NK-92 (cell line): ENCODE results near the gene ZNF101.

ENCODE experiments used
- DNase-seq: peaks from one replicate; lab custom pipeline; 2025; ENCODE audit not compliant: unreplicated experiment; lab: John Stamatoyannopoulos, UW

ZNF101 gene

GRCh38 chr19:19637523-19638251 lies 31.0 kb upstream of the ZNF101 start:
- DNase-seq, result no peak

DNA sequence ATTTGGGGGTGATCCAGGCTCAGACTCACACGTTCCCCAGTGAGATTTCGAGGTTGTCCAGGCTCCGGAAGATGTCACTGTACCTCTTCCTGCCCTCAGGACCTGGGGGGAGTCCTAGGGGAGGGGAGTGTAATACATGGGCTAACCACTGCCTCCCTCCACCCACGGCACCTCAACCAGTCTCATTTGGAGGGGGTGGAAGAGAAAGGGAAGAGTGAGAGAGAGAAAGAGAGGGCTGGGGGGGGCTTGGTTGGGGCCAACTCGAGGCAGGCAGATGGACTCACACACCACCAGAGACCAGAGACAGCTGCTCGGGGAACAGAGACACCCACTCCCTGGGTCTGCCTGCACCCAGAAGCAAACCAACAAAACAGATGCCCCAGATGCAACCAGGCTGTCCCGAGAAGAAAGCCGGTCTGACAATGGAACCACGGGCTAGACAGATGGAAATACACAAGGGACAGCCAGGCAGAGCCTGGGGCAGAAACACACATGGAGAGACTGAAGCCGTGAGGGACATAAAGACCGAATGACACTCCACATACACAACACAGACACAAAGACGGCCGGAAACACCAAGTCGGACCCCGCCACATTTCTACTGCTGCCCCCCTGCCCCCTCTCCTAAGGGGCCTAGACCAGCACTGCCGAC lies 26.0 kb upstream of the ZNF101 start:
- no peak for DNase-seq

GRCh38 chr19:19643158-19644053 lies 25.2 kb upstream of the ZNF101 start, which contains the start of gene GMIP:
Gene GMIP, minus strand, starts transcription at chr19:19643657. Its CDS starts 128 bp downstream, at chr19:19643529.
- DNase-seq, result no peak

DNA sequence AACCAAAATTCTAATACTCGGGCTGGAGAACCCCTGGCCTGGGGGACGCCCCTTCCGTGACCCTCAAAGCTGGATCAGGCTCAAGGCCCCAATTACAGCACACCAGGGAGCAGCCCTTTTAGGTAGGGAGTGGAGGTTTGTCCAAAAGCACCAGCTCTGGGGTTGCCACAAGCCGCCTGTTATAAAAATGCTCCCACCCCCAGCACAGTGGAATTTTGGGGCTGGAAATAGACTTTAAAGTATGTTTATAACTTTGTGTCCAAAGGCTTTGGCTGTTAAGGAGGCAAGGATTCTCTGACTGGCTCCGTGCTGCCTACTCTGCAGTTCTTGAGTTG lies 24.6 kb upstream of the ZNF101 start:
- no peak for DNase-seq

- no peak for DNase-seq
These were observed 23.3 kb upstream of the ZNF101 start for GRCh38 chr19:19645233-19645870.

DNA sequence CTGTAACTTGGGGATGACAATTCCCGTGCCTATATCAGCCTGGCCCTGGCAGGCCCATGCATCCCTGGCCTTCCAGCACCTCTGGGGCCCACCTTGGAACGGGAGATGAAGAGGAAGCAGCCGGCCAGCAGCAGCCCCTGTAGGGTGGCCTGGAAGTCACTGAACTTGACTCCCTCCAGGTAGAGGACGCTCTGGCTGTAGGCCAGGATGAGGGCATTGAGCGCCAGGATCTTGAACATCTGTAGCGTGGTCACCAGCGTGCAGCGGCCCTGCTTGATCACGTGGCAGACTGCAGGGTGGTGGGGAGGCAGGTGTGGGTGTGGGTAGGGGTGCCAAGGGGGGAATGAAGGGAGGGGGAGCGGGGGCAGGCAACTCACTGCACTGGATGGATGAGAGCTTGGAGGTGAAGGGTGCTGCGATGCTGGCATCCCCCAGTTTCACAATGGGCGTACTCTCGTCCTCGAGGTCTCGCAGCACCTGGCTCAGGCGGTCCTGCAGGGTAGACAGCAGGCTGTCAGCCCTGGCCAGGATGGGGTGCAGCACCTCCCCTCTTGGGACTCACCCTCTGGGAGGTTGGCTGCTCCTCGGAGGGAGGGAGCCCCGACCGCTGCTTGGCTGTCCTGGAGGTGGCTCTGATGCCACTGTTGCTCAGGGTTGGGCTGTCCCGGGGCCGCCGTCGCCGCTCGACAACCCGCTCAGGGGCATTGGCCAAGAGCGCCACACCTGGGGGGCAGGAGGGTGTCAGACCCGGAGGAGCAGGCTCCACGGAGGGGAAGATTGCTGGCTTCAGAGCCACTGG lies 21.4 kb upstream of the ZNF101 start:
- DNase-seq, result no peak

DNA sequence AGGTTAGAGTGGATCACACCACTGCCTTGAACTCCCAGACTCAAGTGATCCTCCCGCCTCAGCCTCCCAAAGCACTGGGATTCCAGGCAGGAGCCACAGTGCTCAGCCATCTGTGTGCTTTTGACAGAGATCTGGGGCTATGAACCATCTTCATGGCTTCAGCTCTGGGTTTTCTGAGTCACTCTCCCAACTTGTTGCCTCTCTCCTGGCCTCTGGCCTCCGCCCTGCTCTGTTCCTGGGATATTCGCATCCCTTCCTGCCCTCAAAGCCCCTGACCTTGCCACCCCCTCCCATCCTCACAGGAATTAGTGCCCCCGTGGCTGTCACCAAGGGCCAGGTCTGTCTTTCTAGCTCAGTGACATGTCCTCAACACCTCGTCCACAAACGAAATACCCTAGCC lies 19.5 kb upstream of the ZNF101 start:
- DNase-seq, result no peak

DNA sequence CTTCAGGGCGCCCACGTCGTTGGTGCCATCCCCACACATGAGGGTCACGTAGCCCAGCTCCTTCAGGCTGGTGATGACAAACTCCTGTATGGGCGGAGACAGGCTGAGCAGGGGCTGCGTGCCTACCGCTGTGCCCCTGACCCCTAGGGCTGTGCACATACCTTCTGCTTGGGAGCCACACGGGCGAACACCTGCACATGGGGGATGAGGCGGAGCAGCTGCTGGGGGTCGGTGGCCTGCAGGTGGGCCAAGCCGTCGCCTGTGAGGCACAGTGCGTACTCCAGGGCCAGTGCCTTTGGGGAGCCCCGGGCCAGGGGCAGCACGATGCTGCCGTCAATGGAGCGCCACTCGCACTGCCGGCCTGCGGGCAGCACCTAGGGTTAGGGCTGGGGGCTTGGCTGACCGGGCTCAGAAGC lies 19.1 kb upstream of the ZNF101 start:
- DNase-seq, result no peak

DNA sequence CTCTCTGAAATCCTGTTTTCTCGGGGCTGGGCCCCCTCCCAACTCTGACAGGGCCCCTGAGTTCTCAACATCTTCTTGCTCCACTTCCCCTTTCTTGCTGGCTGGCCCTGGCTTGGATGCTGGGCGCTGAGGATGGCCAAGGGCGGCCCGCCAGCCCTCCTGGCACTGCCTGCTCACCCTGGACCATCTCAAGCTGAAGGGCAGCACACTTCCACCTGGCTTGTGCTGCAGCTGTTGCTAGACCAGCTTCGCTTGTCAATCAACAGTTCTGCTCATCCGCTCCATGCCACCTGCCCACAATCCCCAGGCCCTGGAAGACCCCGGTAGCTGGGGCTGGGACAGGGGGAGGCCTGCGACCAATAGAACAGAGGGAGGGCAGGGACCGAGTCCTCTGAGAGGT lies 18.3 kb upstream of the ZNF101 start:
- DNase-seq, result no peak

- DNase-seq, result no peak
These were observed 17.6 kb upstream of the ZNF101 start for GRCh38 chr19:19651076-19651475.

- DNase-seq, result no peak
These were observed 15.9 kb upstream of the ZNF101 start for GRCh38 chr19:19652482-19653295.

- DNase-seq, result no peak
These were observed 15.0 kb upstream of the ZNF101 start for GRCh38 chr19:19653597-19654147.

DNA sequence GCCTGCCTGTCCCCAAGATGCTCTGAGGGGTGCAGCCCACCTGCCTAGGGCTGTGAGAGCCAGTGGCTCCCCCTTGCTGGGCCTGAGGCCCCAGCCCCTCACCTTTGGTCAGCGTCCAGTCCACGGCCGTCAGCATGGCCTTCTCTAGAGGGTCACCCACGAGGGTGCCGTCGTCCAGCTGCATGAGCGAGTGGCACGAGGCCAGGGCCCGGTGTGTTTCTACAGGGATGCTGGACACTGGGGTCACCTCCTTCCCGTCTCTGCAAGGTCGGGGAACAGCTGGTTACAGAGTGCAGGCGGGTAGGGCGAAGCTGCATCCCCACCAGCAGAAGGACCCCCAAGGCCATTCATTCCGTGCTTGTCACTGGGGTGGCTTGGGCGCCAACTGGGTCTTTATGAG lies 14.2 kb upstream of the ZNF101 start:
- no peak for DNase-seq

GRCh38 chr19:19655051-19655594 lies 13.5 kb upstream of the ZNF101 start:
- DNase-seq, result no peak

- DNase-seq, result no peak
These were observed 12.8 kb upstream of the ZNF101 start for GRCh38 chr19:19655641-19656343.

GRCh38 chr19:19656451-19657396 lies 11.9 kb upstream of the ZNF101 start:
- no peak for DNase-seq

DNA sequence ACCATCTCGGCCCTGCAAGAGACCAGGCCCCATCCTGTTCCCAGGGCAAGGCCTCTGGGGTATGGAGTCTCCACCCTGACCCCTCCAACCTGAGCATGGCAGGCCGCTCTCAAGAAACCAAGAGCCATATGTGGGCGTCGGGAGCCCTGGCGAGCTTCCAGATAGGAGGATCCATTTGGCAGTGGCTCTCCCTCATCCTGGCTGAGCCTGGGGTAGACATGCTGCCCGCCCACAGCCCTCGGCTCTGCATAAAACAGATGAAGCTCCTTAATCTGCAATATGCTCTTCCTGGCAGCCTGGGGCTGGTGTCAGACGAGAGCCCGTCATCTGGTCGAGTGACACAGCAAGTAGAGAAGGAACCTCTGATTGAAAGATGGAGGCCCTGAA lies 11.2 kb upstream of the ZNF101 start:
- no peak for DNase-seq
